GM19455 (cell line): ENCODE data around the gene LYPD5.
"Not testable (repeated sequence)": the region's sequence is repeated elsewhere in the genome, so short reads cannot be mapped to it uniquely, and the experiment has no call there.

Experiments used
- ATAC-seq: cut with Tn5 transposase; IDR thresholded peaks from one replicate; pipeline ENCODE4 v1.9.1; 2021; ENCODE audit not compliant: unreplicated experiment

Gene LYPD5

DNA sequence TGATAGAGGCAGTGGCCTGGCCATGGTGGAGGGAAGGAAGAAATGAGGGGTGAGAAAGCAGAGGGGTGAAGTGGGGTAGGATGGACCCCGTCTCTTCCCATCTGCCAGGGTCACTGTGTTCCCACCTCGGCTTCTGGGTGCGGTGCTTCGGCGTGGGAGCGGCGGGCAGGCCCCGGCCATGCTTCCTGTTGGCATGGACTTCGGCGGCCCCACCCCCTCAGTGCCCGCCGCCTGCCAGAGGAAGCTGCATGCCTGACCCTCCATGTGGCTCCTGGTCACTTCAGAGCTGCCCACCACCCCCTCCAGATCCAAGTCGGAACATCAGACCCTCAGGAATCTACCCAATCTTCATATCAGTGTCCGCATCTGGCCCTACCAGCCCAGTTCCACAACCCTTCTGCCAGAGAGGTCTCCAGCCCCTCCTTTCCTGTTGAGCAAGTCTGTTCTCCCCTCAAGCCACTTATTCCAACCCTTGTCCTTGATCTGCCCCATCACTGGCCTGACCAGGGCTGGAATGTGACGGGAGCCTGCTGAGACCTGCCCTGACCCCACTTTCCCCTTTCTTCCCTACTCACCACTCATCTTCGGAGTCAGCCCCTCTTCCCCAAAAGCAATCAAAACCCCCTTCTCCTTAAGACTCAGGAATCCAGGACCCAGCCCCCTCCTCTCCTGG lies 23.0 kb downstream of the LYPD5 start:
- no peak for ATAC-seq

DNA sequence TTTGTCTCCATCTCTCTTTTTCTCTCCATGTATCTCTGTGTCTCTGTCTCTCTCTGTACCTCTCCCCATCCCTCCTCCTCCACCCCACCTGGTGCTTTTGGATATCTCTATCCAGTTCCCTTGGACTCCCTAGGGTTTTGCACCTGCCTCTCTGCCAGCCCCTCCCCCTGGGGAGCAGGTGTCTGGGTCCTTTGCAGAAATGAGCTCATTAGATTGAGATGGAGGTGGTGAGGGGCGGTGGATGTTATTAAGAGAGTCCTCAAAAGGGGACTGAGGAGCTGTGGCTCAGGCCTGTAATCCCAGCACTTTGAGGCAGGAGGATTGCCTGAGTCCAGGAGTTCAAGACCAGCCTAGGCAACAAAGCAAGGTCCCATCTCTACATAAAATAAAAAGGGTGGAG lies 23.6 kb downstream of the LYPD5 start:
- no peak for ATAC-seq

DNA sequence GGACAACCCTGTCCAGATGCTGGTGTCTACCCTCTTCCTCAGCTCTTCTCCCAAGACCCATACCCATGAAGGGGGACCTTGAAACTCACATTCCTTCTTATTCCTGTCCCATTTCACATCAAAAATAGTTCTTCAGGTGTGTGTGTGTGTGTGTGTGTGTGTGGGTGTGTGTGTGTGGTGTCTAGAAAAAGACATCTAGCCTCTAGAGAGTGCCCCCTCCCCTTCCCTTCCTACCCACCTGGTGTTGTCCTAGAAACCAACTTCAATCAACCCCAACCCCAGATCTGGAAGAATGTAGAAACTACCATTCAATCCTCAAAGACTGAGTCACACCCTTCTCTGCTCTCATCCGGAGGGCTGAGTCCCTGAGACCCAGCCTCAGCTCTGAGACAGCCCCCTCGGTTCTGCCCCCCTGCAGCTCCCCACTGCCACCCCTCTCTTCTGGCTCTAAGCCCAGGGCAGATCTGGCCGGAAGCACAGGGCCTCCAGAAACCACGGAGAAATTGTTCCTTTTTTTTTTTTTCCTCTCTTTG lies 25.0 kb downstream of the LYPD5 start:
- ATAC-seq = no peak

DNA sequence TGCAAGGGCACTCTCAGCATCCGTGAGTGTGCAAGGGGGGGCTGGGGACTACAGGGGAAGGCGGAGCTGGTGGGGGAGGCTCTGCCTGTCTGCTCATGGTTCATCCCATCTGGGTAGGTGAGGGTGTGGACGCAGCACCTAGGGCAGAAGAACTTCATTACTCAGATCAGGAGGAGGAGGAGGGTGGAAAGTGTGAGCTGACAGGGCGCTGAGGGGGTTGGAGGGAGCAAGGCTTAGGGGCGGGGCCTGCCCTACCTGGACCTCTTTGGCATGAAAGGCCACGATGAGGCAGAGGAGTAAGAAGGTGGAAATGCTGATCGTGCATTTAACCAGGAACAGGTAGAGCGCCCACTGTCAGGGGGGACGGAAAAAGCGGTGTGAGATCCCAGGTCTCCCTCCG lies 26.0 kb downstream of the LYPD5 start:
- no peak for ATAC-seq

DNA sequence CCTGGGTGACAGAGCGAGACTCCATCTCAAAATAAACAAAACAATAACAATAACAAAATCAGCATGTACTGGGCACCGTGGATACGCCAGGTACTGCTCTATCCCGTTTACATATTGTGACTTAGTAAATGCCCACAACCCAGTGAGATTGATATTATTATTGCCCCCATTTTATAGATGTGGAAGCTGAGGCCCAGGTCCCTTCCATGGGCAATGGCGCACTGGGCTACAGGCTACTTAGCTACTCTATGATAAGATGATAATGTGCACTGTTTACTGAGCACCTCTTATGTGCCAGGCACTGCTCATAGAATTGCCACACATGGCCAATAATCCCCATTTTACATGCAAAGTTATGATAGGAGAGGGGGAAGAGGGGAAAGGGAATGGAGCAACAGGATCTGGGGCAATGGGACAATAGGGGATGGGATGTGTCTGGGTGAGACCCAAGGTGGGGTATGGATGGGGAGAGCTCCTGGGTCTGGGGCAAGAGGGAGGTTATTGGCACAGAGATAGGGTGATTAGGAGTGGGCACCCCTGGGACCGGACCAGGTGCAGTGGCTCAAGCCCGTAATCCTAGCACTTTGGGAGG lies 26.9 kb downstream of the LYPD5 start:
- no peak for ATAC-seq

DNA sequence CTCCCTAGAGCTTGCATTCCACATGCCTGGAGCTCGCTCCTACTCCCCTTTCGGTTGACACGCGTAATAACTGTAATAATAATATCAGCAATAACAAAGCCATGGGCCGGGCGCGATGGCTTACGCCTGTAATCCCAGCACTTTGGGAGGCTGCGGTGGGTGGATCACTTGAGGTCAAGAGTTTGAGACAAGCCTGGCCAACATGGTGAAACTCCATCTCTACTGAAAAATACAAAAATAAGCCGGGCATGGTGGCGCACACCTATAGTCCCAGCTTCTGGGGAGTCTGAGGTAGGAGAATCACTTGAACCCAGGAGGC lies 27.3 kb downstream of the LYPD5 start:
- ATAC-seq = not testable (repeated sequence)

DNA sequence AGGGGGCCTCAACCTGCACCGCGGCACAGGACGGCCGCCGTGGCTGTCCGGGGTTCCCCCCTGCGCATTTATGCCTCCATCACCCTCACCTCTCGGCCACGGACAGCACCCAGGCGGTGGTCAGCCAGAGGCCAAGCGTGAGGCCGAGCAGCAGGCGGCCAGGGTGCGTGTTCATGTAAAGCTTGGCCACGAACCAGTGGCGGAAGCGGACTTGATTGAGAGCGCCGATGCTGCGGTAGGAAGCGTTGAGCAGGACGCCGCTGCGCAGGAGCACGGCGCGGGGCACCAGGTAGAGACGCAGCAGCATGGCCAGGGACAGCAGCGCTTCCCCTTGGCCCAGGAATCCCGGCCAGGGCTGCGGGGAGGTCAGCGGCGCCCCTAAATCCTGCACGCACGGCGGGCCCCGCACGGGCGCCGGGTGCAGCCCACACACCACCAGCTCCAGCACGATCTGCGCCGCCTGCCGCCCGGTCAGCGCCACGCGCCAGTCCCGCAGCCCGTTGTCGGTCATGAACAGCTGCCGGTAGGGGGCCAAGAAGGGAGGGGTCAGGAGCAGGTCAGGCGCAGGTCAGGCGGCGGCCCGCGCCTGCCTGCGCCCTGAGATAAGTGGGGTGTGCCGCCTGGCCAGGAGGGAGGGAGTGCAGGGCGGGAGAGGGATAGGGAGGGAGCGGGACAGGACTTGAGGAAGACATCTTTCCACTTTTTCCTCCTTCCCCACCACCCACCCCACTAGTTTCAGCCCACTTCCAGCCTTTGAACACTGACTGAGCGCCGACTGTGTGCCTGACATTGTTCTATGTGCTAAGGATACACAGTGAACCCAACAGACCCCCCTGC lies 27.9 kb downstream of the LYPD5 start:
- ATAC-seq = no peak

DNA sequence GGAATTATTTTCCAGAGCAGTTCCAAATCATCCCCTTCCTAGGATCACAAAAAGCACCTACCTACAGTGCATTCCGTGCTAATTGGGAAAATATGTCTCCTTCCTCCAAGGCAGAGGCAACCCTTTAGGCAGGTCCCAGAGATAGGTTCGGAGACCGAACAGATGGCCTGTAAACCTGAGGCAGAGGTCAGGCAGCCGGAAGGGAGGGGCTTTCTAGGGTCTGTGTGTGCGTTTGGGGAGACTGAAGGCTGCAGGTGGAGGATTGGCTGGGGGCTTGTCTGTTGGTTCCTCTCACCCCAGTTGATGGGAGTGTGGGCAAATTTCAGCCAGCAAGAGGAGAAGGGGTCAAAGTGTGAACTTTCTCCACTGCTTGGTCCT lies 28.5 kb downstream of the LYPD5 start:
- ATAC-seq = no peak

DNA sequence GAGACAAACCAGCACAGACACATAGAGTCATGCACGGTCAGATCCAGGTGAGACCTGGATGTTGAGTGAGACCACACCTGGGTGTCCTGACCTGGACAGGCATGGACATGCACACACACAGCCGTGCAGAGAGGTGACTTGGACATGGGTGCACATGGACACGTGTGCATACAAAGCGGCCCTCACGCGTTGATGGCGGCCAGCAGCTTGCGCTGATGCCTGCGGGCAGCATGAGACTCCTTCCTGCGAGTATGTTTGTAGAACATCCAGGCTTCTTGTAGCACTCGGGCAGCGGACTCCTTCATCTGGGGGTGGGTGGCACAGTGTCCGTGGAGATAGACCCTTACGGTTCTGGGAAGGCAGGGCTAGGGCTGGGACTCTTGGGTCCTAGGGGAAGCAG lies 33.0 kb downstream of the LYPD5 start:
- no peak for ATAC-seq

DNA sequence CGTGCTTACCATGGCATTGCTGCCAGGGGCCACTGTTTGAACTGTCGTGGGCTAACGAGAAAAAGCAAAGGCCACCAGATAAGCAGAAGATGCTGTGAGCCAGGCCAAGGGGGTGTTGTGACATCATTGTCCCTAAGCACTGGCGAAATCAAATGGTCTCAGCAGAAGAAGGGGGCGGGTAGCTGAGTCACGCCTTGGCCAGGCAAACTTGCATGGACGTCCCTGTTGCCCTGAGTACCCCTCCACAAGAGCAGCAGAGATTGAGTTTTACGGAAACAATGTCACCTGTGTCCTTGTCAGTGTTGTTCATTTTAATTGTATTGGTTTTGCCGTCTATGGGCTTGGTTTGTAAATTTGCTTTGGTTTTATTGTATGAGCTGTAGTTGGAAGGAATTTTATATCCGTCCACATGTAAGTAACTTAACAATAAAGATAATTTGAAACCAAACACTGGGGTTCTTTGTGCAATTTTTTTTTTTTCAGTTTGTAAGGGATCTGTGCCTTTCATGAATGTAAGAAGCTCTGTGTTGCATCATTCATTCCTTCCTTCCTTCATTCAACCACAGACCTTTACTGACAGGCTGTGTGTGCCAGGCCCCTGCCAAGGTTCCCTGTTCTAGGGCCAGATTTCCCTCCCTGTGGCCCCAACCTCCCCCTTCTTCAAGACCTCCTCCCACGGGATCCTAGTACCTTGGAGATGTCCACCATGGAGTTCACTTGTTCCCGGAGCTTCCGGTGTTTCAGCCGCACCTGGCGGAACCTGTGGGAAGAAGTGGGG lies 33.8 kb downstream of the LYPD5 start:
- no peak for ATAC-seq

DNA sequence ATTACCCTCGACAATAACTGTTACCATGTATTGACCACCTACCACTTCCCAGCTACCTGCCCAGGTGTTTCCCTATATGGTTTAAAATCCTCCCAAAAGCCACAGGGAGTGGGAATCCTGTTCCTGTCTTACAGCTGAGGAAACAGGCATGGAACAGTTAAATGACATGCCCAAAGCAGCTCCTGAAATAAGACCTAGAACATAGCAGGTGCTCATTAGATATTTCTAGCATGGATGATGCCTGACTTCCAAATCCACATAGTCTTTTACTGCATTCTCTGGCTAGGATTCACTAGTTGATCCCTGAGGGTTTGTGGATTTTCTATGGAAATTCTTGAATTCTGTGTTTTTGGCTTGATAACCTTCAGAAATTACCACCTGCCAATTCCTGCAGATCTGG lies 34.4 kb downstream of the LYPD5 start:
- ATAC-seq = no peak

DNA sequence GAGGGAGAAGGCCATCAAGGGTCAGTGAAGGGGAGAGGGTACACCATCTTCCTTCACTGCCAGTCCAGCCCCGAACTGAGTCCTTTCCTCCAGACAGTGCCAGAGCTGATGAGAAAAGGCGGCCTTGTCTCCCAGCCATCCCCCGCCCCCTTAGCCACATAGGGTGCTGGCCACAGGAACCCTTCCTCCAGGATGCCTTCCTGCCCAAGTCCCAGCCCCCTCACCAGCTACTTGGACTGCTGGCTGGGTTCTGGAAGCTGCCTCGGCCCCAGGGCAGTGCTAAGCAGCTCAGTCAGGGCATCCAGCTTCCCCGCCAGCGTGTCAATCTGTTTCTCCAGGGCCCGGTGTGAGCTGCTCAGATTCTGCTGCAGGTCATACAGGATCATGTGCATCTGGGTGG lies 34.9 kb downstream of the LYPD5 start:
- ATAC-seq = no peak

DNA sequence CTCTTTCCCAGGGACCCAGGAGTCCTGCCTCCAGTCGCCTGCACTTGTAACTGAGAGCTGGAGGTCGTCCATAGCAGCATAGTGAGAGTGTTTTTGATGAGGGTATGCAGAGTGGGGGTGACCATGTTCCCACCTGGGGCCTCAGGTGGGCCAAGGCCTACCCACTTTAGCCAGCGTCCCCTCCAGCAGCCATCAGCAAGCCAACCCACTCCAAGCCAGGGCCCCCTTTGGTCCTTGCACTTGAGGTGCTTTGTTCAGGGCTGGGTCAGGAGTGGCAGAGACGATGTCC lies 35.5 kb downstream of the LYPD5 start:
- no peak for ATAC-seq

DNA sequence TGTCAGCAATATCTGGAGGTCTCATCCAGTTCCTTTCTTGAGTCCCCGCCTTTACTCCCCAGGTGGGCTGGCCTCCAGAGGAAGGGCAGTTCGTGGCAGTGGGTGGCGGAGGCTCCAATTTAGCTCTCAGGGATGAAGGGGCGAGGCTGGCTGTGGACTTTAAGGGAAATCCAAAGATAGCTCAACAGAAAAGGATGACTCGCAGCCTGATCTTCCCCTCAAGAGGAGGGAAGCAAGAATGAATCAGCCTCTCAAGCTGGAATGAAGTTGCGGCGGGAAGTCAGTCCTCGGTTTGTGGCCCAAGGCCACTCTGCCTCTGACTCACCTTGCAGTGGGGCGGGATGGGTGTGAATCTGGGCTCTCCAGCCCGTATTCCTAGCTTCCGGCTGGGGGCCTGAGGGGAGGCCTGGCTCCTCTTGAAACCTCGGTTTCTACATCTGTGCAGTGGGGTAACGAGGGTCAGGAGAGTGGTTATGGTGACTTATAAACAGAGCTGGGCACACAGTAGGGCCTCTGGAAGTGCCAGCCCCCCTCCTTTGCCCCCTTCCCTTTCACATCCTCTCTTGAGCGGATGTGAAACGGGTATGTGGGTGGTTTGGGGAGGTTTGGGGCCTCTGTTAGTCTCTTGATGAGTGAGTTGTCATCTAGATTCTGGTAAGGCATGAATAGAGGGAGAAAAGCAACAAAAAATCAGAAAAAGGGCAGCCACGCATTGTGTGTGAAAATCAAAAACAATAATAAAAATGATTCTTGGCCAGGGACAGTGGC lies 37.0 kb downstream of the LYPD5 start:
- peak; percentile 68 for ATAC-seq

DNA sequence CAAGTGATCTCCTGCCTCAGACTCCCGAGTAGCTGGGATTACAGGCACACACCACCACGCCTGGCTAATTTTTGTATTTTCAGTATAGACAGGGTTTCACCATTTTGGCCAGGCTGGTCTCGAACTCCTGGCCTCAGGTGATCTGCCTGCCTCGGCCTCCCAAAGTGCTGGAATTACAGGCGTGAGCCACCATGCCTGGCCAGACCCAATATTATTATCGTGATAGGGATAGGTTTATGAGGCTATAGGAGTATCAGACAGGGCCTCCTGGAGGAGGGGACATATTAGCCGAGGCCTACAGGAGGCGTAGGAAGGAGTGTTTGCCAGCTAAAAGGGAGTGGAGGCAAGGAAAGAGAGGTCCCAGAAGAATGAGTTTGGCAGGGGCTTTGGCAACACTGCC lies 37.6 kb downstream of the LYPD5 start:
- ATAC-seq = not testable (repeated sequence)

DNA sequence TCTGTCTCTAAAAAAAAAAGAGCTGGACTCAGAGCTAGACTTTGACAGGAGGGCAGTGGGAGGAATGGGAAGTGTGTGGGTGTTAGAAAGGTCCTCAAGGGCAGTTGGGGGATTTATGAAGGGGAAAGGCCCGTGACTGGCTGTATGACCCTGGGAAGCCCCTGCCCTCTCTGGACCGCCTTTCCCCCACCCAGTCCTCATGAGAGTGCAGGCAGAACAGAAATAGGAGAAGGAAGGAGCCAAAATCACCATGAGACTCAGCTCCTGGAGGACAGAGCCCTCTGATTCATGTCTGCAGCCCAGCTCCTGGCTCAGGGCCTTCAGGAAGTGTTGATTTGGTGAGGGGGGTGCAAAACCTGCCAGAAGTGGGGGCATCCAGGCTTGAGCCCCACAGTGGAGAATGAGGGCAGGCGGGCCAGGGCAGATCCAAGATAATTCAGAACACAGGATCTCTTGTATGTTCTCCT lies 38.7 kb downstream of the LYPD5 start:
- no peak for ATAC-seq

DNA sequence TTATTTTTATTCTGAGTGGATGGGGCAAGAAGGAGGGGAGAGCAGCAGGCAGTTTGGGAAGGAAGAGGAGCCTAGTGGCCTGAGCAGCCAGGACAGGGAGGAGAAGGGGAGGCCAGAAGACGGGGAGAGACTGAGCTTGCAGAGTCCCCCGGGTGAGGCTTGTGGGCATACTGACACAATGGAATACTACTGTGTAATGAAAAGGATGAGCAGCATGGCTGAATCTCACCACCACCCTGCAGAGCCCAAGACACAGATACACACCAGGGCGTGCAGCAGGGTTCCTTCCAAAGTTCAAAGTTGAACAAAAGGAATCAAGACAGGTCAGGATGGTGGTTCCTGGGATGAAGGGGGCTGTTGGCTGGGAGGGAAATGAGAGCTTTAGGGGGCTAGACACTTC lies 39.4 kb downstream of the LYPD5 start:
- no peak for ATAC-seq

DNA sequence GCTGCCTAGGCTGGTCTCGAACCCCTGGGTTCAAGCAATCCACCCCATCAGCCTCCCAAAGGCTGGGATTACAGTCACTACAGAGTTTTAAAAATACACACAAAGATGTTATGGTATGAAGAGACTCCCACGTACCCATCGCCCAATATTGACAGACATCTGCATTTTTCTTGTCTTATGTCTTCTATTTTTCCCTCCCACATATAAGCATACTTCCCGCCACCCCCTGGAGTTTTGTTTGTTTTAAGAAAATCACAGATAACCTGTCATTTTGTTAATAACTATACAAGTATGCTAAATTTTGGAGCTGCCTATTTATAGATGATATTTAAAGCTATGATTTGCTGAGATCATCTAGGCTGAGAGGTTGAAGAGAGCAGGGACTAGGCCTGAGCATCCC lies 41.3 kb downstream of the LYPD5 start:
- ATAC-seq = no peak

DNA sequence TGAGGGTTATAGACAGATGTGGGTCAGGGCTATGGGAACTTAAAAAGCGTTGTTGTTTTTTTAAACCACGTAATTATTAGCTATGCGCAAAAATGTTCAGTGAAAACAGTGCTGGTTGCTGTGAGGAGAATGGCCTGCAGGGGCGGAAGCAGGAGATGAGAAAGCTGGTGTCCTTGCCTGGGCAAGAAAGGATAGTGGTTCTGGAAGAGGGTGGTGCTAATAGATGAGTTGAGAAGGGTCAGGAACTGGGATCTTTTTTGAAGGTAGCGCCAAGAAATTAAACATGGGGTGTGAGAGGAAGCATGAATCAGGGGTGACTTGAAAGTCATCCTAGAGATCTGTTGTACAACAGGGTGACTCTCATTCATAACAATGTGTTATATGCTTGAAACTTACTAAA lies 42.7 kb downstream of the LYPD5 start:
- ATAC-seq = no peak

DNA sequence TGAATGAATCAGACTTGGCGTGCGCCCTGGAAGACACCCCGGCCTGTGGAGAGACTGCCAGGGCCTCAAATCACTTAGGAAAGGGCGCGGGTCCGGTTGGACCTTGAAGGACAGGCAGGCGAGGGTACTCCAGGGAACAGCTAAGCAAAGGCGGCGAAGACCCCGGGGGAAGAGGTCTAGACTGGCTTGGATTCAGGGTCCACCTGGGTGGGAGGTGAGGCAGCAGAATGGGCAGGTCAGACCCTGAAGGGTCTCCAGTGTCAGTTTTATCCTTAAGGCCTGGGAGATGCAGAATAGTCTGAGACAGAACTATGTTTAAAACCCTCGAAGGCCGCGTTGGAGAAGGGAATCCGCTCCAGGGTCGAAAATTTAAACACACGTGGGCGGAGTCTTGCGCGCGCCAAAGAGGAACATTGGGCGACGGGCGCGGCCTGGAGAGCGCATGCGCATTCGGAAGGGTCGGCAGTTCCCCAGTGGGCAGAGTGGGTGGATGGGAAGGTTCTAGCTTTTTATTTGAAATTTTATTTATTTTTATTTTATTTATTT lies 46.9 kb downstream of the LYPD5 start:
- ATAC-seq = peak; percentile 16
